Measurements from ENCODE around the gene HLA-DPB1.
A peak's percentile ranks its signal among the peaks of the same experiment; 100 is the strongest.
"Not testable (repeated sequence)": the region's sequence is repeated elsewhere in the genome, so short reads cannot be mapped to it uniquely, and the experiment has no call there.

HLA-DPB1 gene

GRCh38 chr6:33075568-33076405 lies at the start of gene HLA-DPB1:
TSS of gene HLA-DPB1 (plus strand) at chr6:33075990. CDS start at chr6:33076042, 52 bp downstream.
- peak; percentile 87 for DNase-seq (ENCODE audit: low spot score)

- DNase-seq (ENCODE audit: low spot score), result no peak
These were observed 47.5 kb upstream of the HLA-DPB1 start for GRCh38 chr6:33028220-33028849.

- DNase-seq (ENCODE audit: low spot score), result peak; percentile 62
These were observed 46.2 kb upstream of the HLA-DPB1 start for GRCh38 chr6:33029328-33030184.

- no peak for DNase-seq (ENCODE audit: low spot score)
These were observed 45.5 kb upstream of the HLA-DPB1 start for GRCh38 chr6:33030245-33030644.

- DNase-seq (ENCODE audit: low spot score), result no peak
These were observed 41.2 kb upstream of the HLA-DPB1 start for GRCh38 chr6:33034554-33034953.

- no peak for DNase-seq (ENCODE audit: low spot score)
These were observed 39.3 kb upstream of the HLA-DPB1 start for GRCh38 chr6:33036535-33036934.

GRCh38 chr6:33040157-33040556 lies 35.6 kb upstream of the HLA-DPB1 start:
- no peak for DNase-seq (ENCODE audit: low spot score)

- DNase-seq (ENCODE audit: low spot score), result no peak
These were observed 26.3 kb upstream of the HLA-DPB1 start for GRCh38 chr6:33049323-33050013.

GRCh38 chr6:33050014-33050810 lies 25.6 kb upstream of the HLA-DPB1 start:
- no peak for DNase-seq (ENCODE audit: low spot score)

- DNase-seq (ENCODE audit: low spot score), result no peak
These were observed 23.2 kb upstream of the HLA-DPB1 start for GRCh38 chr6:33052627-33053026.

GRCh38 chr6:33053230-33053629 lies 22.6 kb upstream of the HLA-DPB1 start:
- no peak for DNase-seq (ENCODE audit: low spot score)

GRCh38 chr6:33057222-33058150 lies 18.3 kb upstream of the HLA-DPB1 start:
- DNase-seq (ENCODE audit: low spot score), result no peak

GRCh38 chr6:33061987-33062386 lies 13.8 kb upstream of the HLA-DPB1 start:
- no peak for DNase-seq (ENCODE audit: low spot score)

- not testable (repeated sequence) for DNase-seq (ENCODE audit: low spot score)
These were observed 12.4 kb upstream of the HLA-DPB1 start for GRCh38 chr6:33063435-33063834.

- no peak for DNase-seq (ENCODE audit: low spot score)
These were observed 11.1 kb upstream of the HLA-DPB1 start for GRCh38 chr6:33064723-33065122.

GRCh38 chr6:33065312-33065711 lies 10.5 kb upstream of the HLA-DPB1 start:
- no peak for DNase-seq (ENCODE audit: low spot score)

GRCh38 chr6:33066917-33067521 lies 8.8 kb upstream of the HLA-DPB1 start:
- no peak for DNase-seq (ENCODE audit: low spot score)

- DNase-seq (ENCODE audit: low spot score), result no peak
These were observed 6.6 kb upstream of the HLA-DPB1 start for GRCh38 chr6:33069021-33069738.

GRCh38 chr6:33070909-33071308 lies 4.9 kb upstream of the HLA-DPB1 start:
- no peak for DNase-seq (ENCODE audit: low spot score)
